COLO829 (cell line): Measurements from ENCODE around the gene KCTD19.
A peak's percentile ranks its signal among the peaks of the same experiment; 100 is the strongest.

Source experiments
- DNase-seq: peaks from one replicate; pipeline ENCODE4 v3.0.0; 2012; ENCODE audit warnings: low spot score

KCTD19 gene

DNA sequence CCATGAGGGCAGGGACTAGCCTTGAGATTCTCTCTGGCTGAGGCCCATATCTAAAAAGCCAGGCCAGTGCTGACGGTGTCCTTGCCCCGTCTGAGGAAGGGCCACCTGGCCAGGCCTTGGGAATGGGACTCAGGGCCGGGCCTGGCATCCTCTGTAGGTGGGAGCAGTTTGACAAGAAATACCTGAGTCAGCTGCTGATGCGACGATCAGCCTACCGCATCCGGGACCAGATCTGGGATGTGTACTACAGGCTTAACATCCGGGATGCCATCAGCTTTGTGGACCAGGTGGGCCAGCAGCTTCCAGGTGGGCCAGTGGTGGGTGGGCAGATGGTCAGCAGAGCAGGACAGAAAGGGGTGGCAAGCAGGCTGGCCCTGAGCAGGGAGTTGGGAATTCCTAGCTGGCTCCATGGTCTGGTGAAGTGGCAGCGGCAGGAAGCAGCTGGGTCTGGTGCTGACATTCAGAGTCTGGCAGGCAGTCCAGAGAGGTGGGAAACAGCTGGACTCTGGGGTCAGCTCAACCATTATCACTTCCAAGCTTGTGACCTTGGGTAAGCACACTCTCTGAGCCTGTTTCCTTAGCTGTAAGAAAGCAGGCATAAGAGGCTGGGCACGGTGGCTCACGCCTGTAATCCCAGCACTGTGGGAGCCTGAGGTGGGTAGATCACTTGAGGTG, 68.2 kb downstream of the KCTD19 start:
- DNase-seq, result no peak

DNA sequence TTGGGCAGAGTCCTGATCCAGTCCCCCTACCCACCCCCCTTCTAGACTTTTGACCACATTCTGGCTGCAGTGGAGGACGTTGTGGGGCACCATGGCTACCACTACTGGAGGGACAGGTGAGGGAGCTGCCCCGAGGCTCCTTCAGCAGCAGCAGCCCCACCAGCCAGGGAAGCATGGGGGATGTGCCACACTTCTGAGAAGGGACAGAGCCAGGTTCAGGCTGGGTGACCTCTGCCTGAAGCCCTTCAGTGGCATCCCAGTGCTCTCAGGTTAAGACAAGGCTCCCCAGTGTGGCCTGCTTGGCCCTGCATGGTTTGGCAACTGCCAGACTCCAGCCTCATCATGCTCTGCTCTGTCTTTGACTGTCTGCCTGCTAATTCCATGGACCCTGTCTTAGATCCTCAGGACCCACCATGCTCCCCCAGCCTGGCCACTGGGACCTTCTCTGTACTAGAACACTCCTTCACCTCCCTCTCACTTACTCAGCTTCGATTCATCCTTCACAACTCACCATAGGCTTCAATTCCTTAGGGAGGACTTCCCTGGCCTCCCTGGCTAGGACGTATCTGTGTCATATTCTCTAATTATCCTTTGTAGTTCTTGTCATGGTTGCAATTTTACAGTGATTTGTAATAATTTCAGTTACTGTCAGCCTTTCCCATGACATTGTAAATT, 68.9 kb downstream of the KCTD19 start:
- no peak for DNase-seq

- no peak for DNase-seq
Measured at GRCh38 chr16:67256701-67257230, 69.8 kb downstream of the KCTD19 start.

GRCh38 chr16:67255553-67256221, 70.9 kb downstream of the KCTD19 start:
- no peak for DNase-seq

DNA sequence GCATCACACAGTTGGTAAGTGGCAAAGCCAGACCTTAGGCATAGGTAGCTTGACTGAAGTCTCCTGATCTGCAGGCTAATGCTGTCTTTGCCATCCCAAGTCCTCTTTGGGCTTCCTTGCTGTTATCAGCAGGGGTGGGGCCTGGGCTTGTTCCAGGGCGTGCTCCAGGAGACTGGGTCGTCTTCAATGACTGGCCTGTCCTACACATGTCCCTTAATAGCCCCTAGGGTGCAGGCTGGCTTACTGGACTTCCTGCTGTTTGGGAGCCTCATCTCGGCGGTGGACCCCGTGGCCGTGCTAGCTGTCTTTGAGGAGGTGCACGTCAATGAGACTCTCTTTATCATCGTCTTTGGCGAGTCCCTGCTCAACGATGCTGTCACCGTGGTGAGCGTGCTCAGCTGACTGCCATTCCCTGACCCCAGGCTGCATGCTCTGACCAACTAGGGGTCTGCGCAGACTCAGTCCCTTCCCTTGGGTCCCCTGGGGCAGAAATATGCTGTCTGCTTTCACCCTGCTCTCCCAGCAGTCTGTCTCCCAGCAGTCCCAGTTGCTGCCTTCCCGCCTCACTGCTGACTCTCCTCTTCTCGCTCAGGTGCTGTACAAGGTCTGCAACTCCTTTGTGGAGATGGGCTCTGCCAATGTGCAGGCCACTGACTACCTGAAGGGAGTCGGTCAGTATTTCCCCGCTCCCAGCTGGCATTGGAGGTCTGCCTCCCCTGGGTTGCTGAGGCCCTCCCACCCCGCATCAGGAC, 71.6 kb downstream of the KCTD19 start:
- DNase-seq, result no peak

DNA sequence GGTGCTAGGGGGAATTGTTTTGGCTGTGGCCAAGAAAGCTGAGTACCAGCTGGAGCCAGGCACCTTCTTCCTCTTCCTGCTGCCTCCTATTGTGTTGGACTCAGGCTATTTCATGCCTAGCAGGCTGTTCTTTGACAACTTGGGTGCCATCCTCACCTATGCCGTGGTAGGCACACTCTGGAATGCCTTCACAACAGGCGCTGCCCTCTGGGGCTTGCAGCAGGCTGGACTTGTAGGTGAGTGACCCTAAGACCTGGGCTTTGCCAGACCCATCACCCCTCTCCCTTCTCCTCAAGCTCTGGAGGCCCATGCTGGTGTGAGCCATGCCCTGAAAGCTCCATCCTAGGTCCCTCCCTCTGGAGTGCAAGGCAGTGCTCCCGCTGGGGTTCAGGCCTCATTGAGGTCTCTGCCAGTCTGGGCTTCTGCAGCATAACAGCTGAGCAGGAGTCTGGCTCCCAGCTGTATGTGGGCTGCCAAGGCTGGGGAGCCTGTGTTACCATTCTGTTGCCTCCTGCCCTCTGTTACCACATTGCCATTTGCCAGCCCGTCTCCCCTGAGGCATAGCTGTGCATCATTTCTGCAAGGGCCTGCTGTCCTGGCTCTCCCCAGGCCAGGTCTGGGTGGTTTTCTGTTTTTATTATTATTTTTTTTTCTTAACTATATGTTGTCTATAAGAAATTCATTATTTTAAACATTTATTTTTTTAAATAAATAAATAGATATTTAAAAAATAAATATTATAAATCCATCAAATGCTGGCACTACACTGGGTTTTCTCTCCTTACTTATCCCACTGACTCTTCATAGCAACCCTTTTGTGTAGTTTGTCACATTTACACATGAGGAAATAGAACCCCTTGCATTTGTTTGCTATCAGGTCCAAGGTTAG, 73.7 kb downstream of the KCTD19 start:
- no peak for DNase-seq

DNA sequence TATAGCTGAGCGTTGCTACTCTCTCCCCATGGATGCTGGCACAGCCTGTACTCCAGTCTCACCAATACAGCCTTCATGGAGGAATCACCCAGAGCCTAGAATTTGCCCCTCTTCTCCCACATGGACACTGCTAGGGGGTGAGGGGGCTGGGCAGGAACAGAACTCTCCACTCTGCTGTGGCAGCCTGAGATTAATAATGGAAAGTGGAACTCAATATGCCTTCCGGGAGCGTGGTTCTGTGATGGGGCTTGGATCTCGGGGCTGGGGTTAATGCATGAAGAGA, 76.6 kb downstream of the KCTD19 start:
- DNase-seq, result no peak

GRCh38 chr16:67249178-67250044, 77.1 kb downstream of the KCTD19 start:
- DNase-seq, result no peak

GRCh38 chr16:67248401-67249177, 78.0 kb downstream of the KCTD19 start, which contains the start of gene SLC9A5:
Gene SLC9A5 (plus strand): TSS chr16:67248979. CDS start chr16:67249015, 36 bp downstream.
- DNase-seq, result no peak

- no peak for DNase-seq
Measured at GRCh38 chr16:67248073-67248400, 78.5 kb downstream of the KCTD19 start.

DNA sequence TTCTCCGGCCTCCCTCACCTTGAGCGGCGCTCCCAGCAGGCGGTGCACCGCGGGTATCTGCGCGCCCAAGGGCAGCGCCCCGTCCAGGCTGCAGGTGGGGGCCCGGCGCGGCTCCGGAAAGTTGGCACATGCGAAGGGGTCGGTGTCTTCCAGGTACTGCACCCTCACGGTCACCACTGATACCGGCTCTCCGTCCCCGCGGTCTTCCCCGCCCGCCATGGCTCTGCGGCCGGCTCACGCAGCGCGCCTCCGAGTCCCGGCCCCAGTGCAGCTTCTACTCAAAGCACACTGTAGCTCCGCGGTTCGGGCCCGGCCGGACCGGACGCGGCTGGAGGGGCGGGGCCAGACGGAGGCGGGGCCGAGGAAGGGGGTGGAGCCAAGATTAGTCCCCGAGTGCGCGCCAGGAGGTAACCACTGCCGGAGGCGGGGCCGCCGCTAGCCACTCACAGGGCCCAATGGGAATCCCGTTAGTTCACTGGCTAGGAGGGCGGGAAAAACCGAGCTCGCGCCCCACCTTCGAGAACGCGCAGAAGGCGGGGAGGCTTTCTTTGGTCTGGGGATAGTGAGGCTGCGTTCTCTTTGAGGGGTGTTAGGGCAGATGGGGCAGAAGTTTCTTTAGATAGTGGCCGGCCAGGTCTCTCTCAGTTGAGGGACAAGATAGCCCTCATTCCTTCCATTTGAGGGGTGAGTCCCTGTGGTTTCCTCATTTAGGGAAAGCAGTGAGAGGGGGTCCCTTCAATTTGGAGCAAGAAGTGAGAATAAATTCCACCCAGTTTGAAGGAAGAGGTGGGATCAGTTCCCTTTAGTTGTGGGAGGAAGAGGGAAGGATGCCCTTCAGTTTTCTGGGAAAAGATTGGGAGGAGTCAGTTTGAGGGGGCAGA, 79.1 kb downstream of the KCTD19 start, which contains the start of gene FHOD1:
Gene FHOD1 (minus strand): TSS at position 290 of the 881 bp plus-strand sequence. CDS start 71 bp downstream, at position 219.
- peak; percentile 79 for DNase-seq

DNA sequence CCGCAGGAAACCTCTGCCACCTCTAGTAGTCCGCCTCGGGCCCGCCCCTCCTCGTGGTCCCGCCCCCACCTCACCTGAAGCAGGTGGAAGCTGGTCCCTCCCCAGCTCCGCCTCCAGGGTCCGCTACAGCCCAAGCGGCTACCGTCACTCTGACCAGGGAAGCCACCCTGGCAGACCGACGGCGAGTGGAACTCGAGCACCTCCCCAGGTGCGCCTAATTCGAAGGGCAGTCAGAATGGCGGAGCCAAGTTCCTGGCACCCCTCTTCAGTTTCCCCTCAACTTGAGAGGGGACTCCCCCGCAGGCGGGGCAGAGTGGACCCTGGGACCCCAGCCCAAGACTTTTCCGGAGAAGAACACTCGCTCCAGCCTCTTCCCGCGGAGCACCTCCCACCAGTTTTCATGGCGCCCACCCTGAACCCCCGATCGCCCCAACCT, 79.8 kb downstream of the KCTD19 start:
- DNase-seq, result no peak

GRCh38 chr16:67246081-67246755, 80.3 kb downstream of the KCTD19 start:
- DNase-seq, result no peak

GRCh38 chr16:67245674-67246080, 80.9 kb downstream of the KCTD19 start:
- no peak for DNase-seq

DNA sequence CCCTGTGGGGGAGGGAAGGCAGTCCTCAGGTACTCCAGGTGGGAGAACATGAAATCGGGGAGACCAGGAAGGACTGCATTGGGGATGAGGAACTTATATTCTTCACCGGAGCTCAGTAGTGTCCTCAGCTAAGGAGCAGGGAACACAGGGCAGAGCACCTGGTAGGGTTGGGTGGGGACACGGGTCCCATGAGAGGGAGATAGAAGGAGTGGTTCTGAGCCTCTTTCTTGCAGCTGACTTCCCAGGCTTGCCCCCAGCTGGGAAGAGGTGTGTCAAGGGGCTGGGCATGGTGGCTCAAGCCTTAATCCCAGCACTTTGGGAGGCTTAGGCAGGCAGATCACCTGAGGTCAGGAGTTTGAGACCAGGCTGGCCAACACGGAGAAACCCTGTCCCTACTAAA, 81.4 kb downstream of the KCTD19 start:
- no peak for DNase-seq

- peak; percentile 71 for DNase-seq
Measured at GRCh38 chr16:67244387-67245185, 82.0 kb downstream of the KCTD19 start.

GRCh38 chr16:67243481-67243880, 83.1 kb downstream of the KCTD19 start:
- DNase-seq, result no peak
